HEK293 (cell line): ENCODE measurements around the gene FBLN5.

ENCODE experiments used
- CTCF ChIA-PET: fragments of 350-600 bp; formaldehyde crosslinking; extraction: SDS; loops from one replicate; lab custom pipeline; 2021; ENCODE audit warnings: antibody characterized with exemption; lab: Yijun Ruan, JAX
- POLR2A ChIA-PET: fragments of 300-600 bp; formaldehyde crosslinking; extraction: SDS; loops from one replicate; lab custom pipeline; 2020; ENCODE audit warnings: antibody characterized with exemption, inconsistent platforms; lab: Yijun Ruan, JAX
- H3K27ac ChIP-seq: fragments of 200-500 bp; sonication (Bioruptor generic); 2 replicates; pipeline ENCODE4 v1.5.1; 2014; ENCODE audit warnings: low read depth, low read length, control low read depth, inconsistent platforms; ENCODE audit errors: extremely low read depth
- H3K36me3 ChIP-seq, 2 experiments: fragments of 200-500 bp in 1 of 2; sonication (Bioruptor generic) in 1 of 2; 1 replicate in 1 of 2; 2 replicates in 1 of 2; pipeline ENCODE4 v1.5.1; 2014 to 2017; ENCODE audit warnings: inconsistent platforms in 2 of 2, low read length in 2 of 2; ENCODE audit not compliant: control insufficient read depth in 2 of 2, insufficient read depth in 1 of 2
- H3K4me1 ChIP-seq: fragments of 200-500 bp; sonication (Bioruptor generic); 2 replicates; pipeline ENCODE4 v1.5.1; 2014; ENCODE audit warnings: mild to moderate bottlenecking, low read length, inconsistent platforms; ENCODE audit not compliant: control insufficient read depth, insufficient read depth
- H3K4me3 ChIP-seq: 2 replicates; pipeline ENCODE4 v1.5.1; 2011; ENCODE audit warnings: low read depth, mild to moderate bottlenecking, control low read depth, low read length, moderate library complexity
- H3K9me3 ChIP-seq: fragments of 200-500 bp; sonication (Bioruptor generic); 2 replicates; pipeline ENCODE4 v1.5.1; 2014; ENCODE audit warnings: low read depth, low read length, inconsistent platforms; ENCODE audit not compliant: control insufficient read depth, insufficient read depth
- EGR2 ChIP-seq: fragments of 450-650 bp; formaldehyde crosslinking; IDR thresholded peaks from 2 replicates; pipeline ENCODE4 v1.5.1; 2016; ENCODE audit warnings: low read depth, missing biosample characterization, missing genetic modification characterization
- GLI2 ChIP-seq: fragments of 450-650 bp; formaldehyde crosslinking; IDR thresholded peaks from 2 replicates; pipeline ENCODE4; 2017; ENCODE audit warnings: missing biosample characterization, missing genetic modification characterization, low read depth, borderline replicate concordance
- HOXC10 ChIP-seq: sonication (generic); formaldehyde crosslinking; IDR thresholded peaks from 2 replicates; pipeline ENCODE4 v1.8.1; 2023; ENCODE audit warnings: mild to moderate bottlenecking, missing genetic modification reagents
- MYNN ChIP-seq: fragments of 450-650 bp; formaldehyde crosslinking; IDR thresholded peaks from 2 replicates; pipeline ENCODE4 v1.5.1; 2016; ENCODE audit warnings: missing biosample characterization, missing genetic modification characterization, borderline replicate concordance
- PRDM1 ChIP-seq: fragments of 450-650 bp; formaldehyde crosslinking; IDR thresholded peaks from 2 replicates; pipeline ENCODE4; 2016; ENCODE audit warnings: missing biosample characterization, missing genetic modification characterization
- PRDM10 ChIP-seq: fragments of 450-650 bp; formaldehyde crosslinking; IDR thresholded peaks from 2 replicates; pipeline ENCODE4 v1.5.1; 2016; ENCODE audit warnings: missing biosample characterization, missing genetic modification characterization
- TRIM28 ChIP-seq: IDR thresholded peaks from 2 replicates; pipeline ENCODE4 v1.6.1; 2011; ENCODE audit warnings: low read length, control low read depth, borderline replicate concordance
- ZBTB48 ChIP-seq: fragments of 450-650 bp; formaldehyde crosslinking; IDR thresholded peaks from 2 replicates; pipeline ENCODE4 v1.5.1; 2016; ENCODE audit warnings: missing biosample characterization, missing genetic modification characterization
- ZFP69B ChIP-seq: fragments of 450-650 bp; formaldehyde crosslinking; IDR thresholded peaks from 2 replicates; pipeline ENCODE4 v1.5.1; 2016; ENCODE audit warnings: missing biosample characterization, missing genetic modification characterization
- ZNF10 ChIP-seq: fragments of 450-650 bp; formaldehyde crosslinking; IDR thresholded peaks from 2 replicates; pipeline ENCODE4 v1.5.1; 2017; ENCODE audit warnings: missing biosample characterization, missing genetic modification characterization
- ZNF214 ChIP-seq: fragments of 450-650 bp; formaldehyde crosslinking; IDR thresholded peaks from 2 replicates; pipeline ENCODE4 v1.5.1; 2017; ENCODE audit warnings: missing biosample characterization, mild to moderate bottlenecking, missing genetic modification characterization, borderline replicate concordance
- ZNF23 ChIP-seq: fragments of 450-650 bp; formaldehyde crosslinking; IDR thresholded peaks from 2 replicates; pipeline ENCODE4 v1.5.1; 2016; ENCODE audit warnings: missing biosample characterization, missing genetic modification characterization, borderline replicate concordance
- ZNF239 ChIP-seq: fragments of 450-650 bp; formaldehyde crosslinking; IDR thresholded peaks from 2 replicates; pipeline ENCODE4 v1.5.1; 2016; ENCODE audit warnings: missing biosample characterization, missing genetic modification characterization
- ZNF248 ChIP-seq: fragments of 450-650 bp; formaldehyde crosslinking; IDR thresholded peaks from 2 replicates; pipeline ENCODE4 v1.5.1; 2017; ENCODE audit warnings: missing biosample characterization, missing genetic modification characterization
- ZNF274 ChIP-seq, 2 experiments: fragments of 200-500 bp in 1 of 2; fragments of 450-650 bp in 1 of 2; sonication (Bioruptor generic) in 1 of 2; formaldehyde crosslinking in 1 of 2; IDR thresholded peaks; 2 replicates each; pipeline versions ENCODE4 v1.5.1 to v1.6.1; 2014 to 2016; ENCODE audit warnings: borderline replicate concordance in 1 of 2, inconsistent platforms in 1 of 2, low read length in 1 of 2, missing biosample characterization in 1 of 2, missing genetic modification characterization in 1 of 2
- ZNF292 ChIP-seq: fragments of 450-650 bp; formaldehyde crosslinking; IDR thresholded peaks from 2 replicates; pipeline ENCODE4 v1.5.1; 2016; ENCODE audit warnings: low read depth, missing biosample characterization, missing genetic modification characterization, borderline replicate concordance
- ZNF549 ChIP-seq: fragments of 450-650 bp; IDR thresholded peaks from 2 replicates; pipeline ENCODE4 v1.5.1; 2018; ENCODE audit warnings: missing biosample characterization, missing genetic modification characterization, mild to moderate bottlenecking, inconsistent platforms, moderate library complexity
- ZNF558 ChIP-seq: fragments of 450-650 bp; formaldehyde crosslinking; IDR thresholded peaks from 2 replicates; pipeline ENCODE4 v1.5.1; 2016; ENCODE audit warnings: missing biosample characterization, missing genetic modification characterization
- ZNF623 ChIP-seq: fragments of 450-650 bp; formaldehyde crosslinking; IDR thresholded peaks from 2 replicates; pipeline ENCODE4 v1.5.1; 2016; ENCODE audit warnings: missing biosample characterization, missing genetic modification characterization
- ZNF677 ChIP-seq: fragments of 450-650 bp; IDR thresholded peaks from 2 replicates; pipeline ENCODE4 v1.5.0; 2018; ENCODE audit warnings: missing biosample characterization, mild to moderate bottlenecking, missing genetic modification characterization, moderate library complexity
- ZNF707 ChIP-seq: fragments of 450-650 bp; formaldehyde crosslinking; IDR thresholded peaks from 2 replicates; pipeline ENCODE4 v1.5.1; 2016; ENCODE audit warnings: missing biosample characterization, missing genetic modification characterization
- ZNF747 ChIP-seq: fragments of 450-650 bp; formaldehyde crosslinking; IDR thresholded peaks from 2 replicates; pipeline ENCODE4 v1.5.1; 2016; ENCODE audit warnings: missing biosample characterization, missing genetic modification characterization
- TF ChIP-seq, protein P1 (sequence below): fragments of 450-650 bp; formaldehyde crosslinking; IDR thresholded peaks from 2 replicates; pipeline ENCODE4 v1.5.1; 2017; ENCODE audit warnings: missing biosample characterization, missing genetic modification characterization
- TF ChIP-seq, protein P2 (sequence below): fragments of 450-650 bp; formaldehyde crosslinking; IDR thresholded peaks from 2 replicates; pipeline ENCODE4 v1.5.1; 2016; ENCODE audit warnings: missing biosample characterization, missing genetic modification characterization
- TF ChIP-seq, protein P3 (sequence below): fragments of 450-650 bp; formaldehyde crosslinking; IDR thresholded peaks from 2 replicates; pipeline ENCODE4 v1.5.1; 2016; ENCODE audit warnings: missing biosample characterization, missing genetic modification characterization
- TF ChIP-seq, protein P4 (sequence below): fragments of 450-650 bp; formaldehyde crosslinking; conservative IDR thresholded peaks from 2 replicates; pipeline ENCODE4 v1.5.1; 2016; ENCODE audit warnings: low read depth, missing biosample characterization, missing genetic modification characterization

The FBLN5 gene

GRCh38 chr14:91877376-91877915, 70.0 kb downstream of the FBLN5 start (continued):
- TF ChIP-seq HOXC10 (CRISPR knock-in tag): no peak
- no peak for TF ChIP-seq ZNF747
- TF ChIP-seq ZNF10: no peak
- TF ChIP-seq ZNF248: no peak
- TF ChIP-seq ZNF549: no peak
- TF ChIP-seq, protein P1, sequence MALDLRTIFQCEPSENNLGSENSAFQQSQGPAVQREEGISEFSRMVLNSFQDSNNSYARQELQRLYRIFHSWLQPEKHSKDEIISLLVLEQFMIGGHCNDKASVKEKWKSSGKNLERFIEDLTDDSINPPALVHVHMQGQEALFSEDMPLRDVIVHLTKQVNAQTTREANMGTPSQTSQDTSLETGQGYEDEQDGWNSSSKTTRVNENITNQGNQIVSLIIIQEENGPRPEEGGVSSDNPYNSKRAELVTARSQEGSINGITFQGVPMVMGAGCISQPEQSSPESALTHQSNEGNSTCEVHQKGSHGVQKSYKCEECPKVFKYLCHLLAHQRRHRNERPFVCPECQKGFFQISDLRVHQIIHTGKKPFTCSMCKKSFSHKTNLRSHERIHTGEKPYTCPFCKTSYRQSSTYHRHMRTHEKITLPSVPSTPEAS: no peak
- TF ChIP-seq, protein P2, sequence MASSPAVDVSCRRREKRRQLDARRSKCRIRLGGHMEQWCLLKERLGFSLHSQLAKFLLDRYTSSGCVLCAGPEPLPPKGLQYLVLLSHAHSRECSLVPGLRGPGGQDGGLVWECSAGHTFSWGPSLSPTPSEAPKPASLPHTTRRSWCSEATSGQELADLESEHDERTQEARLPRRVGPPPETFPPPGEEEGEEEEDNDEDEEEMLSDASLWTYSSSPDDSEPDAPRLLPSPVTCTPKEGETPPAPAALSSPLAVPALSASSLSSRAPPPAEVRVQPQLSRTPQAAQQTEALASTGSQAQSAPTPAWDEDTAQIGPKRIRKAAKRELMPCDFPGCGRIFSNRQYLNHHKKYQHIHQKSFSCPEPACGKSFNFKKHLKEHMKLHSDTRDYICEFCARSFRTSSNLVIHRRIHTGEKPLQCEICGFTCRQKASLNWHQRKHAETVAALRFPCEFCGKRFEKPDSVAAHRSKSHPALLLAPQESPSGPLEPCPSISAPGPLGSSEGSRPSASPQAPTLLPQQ: no peak
- TF ChIP-seq ZNF623: no peak

DNA sequence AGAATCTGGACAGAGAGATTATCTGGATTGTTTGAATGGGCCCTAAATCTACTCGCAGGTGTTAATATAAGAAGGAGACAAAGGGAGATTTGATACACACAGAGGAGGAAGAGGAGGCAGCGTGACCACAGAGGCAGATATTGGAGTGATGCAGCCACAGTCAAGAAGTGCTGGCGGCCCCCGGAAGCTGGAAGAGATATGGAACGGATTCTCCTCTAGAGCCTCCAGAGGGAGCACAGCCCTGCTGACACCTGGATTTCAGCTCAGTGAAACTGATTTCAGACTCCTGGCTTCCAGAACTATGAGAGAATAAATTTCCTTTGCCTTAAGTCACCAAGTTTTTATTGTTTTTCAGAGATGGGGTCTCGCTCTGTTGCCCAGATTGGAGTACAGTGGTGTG, 71.0 kb downstream of the FBLN5 start:
- Histone ChIP-seq H3K27ac (no peak overlapping the region), H3K9me3 (no peaks in the 10 kb centered on the region), H3K4me1 (no peaks in the 10 kb centered on the region), H3K36me3 (no peaks in the 10 kb centered on the region; a peak in 1 of 3 replicates), H3K4me3 (no peak overlapping the region)
- ChIA-PET POLR2A (no interaction called here), CTCF (no interaction called here)
- TF ChIP-seq ZNF558 (tag by site-specific recombination): no peak
- TF ChIP-seq TRIM28: no peak
- no peak for TF ChIP-seq PRDM10 (tag by site-specific recombination)
- no peak for TF ChIP-seq GLI2 (tag by site-specific recombination)
- TF ChIP-seq EGR2: no peak
- TF ChIP-seq, protein P3, sequence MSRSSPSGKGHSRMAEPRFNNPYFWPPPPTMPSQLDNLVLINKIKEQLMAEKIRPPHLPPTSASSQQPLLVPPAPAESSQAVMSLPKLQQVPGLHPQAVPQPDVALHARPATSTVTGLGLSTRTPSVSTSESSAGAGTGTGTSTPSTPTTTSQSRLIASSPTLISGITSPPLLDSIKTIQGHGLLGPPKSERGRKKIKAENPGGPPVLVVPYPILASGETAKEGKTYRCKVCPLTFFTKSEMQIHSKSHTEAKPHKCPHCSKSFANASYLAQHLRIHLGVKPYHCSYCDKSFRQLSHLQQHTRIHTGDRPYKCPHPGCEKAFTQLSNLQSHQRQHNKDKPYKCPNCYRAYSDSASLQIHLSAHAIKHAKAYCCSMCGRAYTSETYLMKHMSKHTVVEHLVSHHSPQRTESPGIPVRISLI (tag by site-specific recombination): no peak
- no peak for TF ChIP-seq ZNF707 (tag by site-specific recombination)
- TF ChIP-seq ZNF292: no peak
- TF ChIP-seq ZBTB48 (tag by site-specific recombination): no peak
- no peak for TF ChIP-seq ZFP69B (tag by site-specific recombination)
- TF ChIP-seq ZNF239 (tag by site-specific recombination): no peak
- TF ChIP-seq ZNF274 (IDR thresholded peaks at IDR 0.05; ENCODE audit: low read length): no peak
- no peak for TF ChIP-seq ZNF274 (tag by site-specific recombination; IDR thresholded peaks at IDR 0.05; ENCODE audit: borderline replicate concordance)
- no peak for TF ChIP-seq ZNF23
- no peak for TF ChIP-seq PRDM1 (tag by site-specific recombination)
- TF ChIP-seq ZNF248: no peak
- TF ChIP-seq ZNF214 (tag by site-specific recombination): no peak
- TF ChIP-seq ZNF677: no peak
- no peak for TF ChIP-seq MYNN
- TF ChIP-seq, protein P4, sequence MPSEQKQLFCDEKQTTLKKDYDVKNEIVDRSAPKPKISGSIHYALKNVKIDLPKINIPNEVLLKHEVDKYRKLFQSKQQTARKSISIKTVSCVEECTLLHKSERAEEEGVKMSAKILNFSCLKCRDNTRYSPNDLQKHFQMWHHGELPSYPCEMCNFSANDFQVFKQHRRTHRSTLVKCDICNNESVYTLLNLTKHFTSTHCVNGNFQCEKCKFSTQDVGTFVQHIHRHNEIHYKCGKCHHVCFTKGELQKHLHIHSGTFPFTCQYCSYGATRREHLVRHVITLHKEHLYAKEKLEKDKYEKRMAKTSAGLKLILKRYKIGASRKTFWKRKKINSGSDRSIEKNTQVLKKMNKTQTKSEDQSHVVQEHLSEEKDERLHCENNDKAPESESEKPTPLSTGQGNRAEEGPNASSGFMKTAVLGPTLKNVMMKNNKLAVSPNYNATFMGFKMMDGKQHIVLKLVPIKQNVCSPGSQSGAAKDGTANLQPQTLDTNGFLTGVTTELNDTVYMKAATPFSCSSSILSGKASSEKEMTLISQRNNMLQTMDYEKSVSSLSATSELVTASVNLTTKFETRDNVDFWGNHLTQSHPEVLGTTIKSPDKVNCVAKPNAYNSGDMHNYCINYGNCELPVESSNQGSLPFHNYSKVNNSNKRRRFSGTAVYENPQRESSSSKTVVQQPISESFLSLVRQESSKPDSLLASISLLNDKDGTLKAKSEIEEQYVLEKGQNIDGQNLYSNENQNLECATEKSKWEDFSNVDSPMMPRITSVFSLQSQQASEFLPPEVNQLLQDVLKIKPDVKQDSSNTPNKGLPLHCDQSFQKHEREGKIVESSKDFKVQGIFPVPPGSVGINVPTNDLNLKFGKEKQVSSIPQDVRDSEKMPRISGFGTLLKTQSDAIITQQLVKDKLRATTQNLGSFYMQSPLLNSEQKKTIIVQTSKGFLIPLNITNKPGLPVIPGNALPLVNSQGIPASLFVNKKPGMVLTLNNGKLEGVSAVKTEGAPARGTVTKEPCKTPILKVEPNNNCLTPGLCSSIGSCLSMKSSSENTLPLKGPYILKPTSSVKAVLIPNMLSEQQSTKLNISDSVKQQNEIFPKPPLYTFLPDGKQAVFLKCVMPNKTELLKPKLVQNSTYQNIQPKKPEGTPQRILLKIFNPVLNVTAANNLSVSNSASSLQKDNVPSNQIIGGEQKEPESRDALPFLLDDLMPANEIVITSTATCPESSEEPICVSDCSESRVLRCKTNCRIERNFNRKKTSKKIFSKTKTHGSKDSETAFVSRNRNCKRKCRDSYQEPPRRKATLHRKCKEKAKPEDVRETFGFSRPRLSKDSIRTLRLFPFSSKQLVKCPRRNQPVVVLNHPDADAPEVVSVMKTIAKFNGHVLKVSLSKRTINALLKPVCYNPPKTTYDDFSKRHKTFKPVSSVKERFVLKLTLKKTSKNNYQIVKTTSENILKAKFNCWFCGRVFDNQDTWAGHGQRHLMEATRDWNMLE (tag by site-specific recombination): no peak
